Measurements from ENCODE around the gene MYL7. TPM values are rescaled to one million over a fixed set of nuclear protein-coding genes. Genes with fewer than 3 reads are reported as not detected.

Gene MYL7
- polyA plus RNA-seq, 10 donors, result 2.4 to 11.2 (median 5.4) TPM

GRCh38 chr7:44112997-44113763 lies 28.0 kb downstream of the MYL7 start:
- no peak for DNase-seq

GRCh38 chr7:44112231-44112996 lies 28.7 kb downstream of the MYL7 start:
- no peak for DNase-seq

GRCh38 chr7:44111761-44112160 lies 29.4 kb downstream of the MYL7 start:
- no peak for DNase-seq

- DNase-seq, result no peak
Measured at GRCh38 chr7:44110719-44111635, 30.2 kb downstream of the MYL7 start.

- no peak for DNase-seq
Measured at GRCh38 chr7:44109991-44110390, 31.1 kb downstream of the MYL7 start.

- DNase-seq, result no peak
Measured at GRCh38 chr7:44108768-44109750, 32.1 kb downstream of the MYL7 start.

GRCh38 chr7:44107961-44108767 lies 33.0 kb downstream of the MYL7 start:
- DNase-seq, result no peak

- no peak for DNase-seq
Measured at GRCh38 chr7:44107116-44107960, 33.8 kb downstream of the MYL7 start.

GRCh38 chr7:44106311-44107065 lies 34.6 kb downstream of the MYL7 start:
- DNase-seq, result no peak

- no peak for DNase-seq
Measured at GRCh38 chr7:44105832-44106231, 35.3 kb downstream of the MYL7 start.

- DNase-seq, result peak in 1 of 3 donors; percentile 72
Measured at GRCh38 chr7:44104860-44105771, 36.0 kb downstream of the MYL7 start.

- DNase-seq, result peak in 2 of 3 donors; percentile 57 to 79
Measured at GRCh38 chr7:44103923-44104859, 36.9 kb downstream of the MYL7 start, which contains the start of gene AEBP1. TSS of gene AEBP1 (plus strand) at chr7:44104345. CDS start at chr7:44104666, 321 bp downstream.

- no peak for DNase-seq
Measured at GRCh38 chr7:44103566-44103922, 37.6 kb downstream of the MYL7 start.

GRCh38 chr7:44102846-44103565 lies 38.1 kb downstream of the MYL7 start:
- DNase-seq, result no peak
